Fibroblast of peridontal ligament (primary cell): ENCODE measurements around the gene SYNE1.

Experiments
- DNase-seq: peaks from one replicate; pipeline ENCODE4 v3.0.0-alpha.2; 2010; ENCODE audit errors: extremely low read depth

The SYNE1 gene

GRCh38 chr6:152273638-152274037 lies 363.5 kb downstream of the SYNE1 start:
- no peak for DNase-seq

GRCh38 chr6:152273002-152273401 lies 364.2 kb downstream of the SYNE1 start:
- DNase-seq = peak; percentile 20

GRCh38 chr6:152272486-152272885 lies 364.7 kb downstream of the SYNE1 start:
- DNase-seq = no peak

DNA sequence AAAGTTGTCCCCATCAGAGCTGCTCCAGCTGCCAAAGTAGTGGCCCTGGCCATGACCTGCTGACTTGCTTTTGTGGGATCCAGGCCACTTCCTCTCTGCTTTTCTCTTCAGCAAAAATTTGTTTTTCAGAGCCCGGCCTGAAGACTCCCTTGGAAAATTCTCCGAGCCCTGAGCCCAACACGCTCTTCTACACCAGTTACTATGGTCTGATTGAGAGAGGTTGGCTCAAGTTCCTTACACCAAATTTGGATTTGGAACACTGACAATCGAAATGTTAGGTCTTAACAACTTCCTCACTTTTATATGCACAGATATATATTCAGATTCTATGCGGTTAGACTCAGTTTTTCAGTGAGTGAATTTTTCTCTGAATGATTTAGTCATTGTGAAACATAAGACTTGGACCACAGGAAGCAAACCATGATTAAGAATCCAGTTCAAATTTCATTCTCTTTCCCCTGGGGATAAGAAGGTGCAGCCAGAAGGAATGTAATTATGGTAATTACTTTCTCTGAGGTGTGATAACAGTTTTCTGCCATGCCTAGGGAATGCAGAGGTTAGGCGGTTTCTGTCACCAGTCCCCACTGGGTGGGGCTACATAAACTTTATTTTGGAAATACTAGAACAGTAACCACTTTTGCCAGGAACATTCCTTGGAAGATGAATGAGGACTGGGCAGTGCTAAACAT lies 365.2 kb downstream of the SYNE1 start:
- DNase-seq = peak; percentile 90

DNA sequence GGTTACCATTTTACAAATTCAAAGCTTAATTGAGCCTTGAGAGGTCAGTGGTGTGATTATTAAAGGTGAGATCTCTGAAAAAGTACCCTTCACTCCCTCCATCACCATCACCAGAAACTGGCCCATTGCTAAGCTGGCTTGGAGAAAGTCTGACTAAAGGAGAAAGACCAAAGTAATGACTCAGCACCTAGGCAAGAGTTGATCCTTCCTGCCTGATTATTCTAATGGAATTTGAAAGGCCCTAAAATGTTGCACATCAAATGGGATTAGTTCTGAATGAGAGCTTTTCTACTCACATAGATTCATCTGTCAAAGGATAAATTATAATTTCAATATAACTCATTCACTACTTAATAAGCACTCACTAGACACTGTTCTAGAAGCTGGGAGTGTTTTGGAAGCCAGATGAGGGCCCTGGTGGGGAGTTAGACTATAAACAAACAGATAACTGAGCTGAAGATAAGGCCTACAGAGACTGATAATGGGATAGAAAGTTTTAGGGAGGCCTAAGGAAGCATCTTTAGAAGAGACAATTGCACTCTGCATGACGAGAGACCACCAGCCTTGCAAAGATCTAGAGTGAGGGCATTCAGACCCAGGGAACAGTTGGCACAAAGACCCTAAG lies 366.7 kb downstream of the SYNE1 start:
- DNase-seq = peak; percentile 45

DNA sequence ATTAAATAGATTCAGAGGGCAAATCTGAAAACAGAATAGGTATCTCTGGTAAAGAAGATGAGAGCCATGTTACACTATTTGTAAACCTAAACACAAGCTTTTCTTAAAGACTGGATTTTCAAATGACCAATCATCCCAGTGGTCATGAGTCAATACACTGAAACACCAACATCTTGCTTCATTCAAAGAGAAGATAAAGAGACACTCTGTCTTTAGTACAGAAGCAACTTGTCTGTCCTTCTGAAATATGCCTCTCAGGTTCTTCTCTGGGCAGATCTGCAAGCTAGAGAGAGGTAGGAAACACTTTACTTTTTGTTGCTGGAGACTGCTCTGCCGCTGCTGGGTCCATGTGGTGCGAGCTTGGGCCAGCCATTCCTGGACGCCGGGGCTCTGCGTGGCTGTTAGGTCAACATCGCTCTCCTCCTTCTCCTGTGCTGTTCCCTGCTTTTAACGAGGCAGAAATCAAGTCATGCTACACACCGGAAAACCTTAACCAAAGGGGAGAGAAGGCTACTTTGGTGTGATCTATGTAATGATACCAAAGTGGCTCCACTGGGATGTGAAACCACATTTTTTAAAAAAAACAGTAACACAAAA lies 368.2 kb downstream of the SYNE1 start:
- peak; percentile 56 for DNase-seq

- DNase-seq = peak; percentile 63
Measured at GRCh38 chr6:152267967-152268845, 369.0 kb downstream of the SYNE1 start.

DNA sequence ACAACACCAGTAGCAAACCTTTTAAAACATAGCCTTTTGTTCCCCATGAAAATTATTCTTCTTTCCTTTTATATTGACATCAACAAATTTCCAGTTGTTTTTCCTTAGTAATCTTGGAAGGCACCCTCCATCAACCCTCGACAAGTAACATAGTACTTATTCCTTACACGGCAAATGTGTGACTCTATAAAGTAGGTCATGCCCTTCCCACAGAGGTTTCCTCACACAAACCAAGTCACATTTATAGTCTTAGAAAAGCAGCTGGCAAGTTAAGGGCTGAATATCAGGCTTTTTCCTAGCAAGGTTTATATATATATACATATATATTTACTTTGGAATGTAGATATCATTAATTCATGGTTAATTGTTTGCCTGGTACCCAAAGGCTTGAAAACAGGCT lies 371.5 kb downstream of the SYNE1 start:
- no peak for DNase-seq

GRCh38 chr6:152263582-152263981 lies 373.6 kb downstream of the SYNE1 start:
- no peak for DNase-seq

DNA sequence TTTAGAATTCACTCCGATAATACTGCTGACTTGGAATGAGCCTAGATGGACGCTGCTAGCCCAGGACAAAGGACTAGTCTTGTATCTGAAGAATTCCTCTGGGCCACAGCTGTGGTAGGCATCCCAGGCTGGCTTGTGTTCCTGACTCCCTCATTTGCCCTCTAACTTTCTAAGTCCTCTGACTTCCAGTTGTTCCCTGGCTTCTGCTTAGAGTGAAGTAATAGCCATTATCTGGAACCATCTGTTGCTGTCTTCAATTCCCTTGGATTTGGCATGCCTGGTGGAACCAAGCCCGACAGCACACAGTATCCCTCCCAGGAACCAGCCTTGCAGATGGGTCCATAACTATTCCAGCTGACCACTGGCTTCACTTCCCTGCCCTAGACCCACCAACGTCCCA lies 376.0 kb downstream of the SYNE1 start:
- DNase-seq = no peak

DNA sequence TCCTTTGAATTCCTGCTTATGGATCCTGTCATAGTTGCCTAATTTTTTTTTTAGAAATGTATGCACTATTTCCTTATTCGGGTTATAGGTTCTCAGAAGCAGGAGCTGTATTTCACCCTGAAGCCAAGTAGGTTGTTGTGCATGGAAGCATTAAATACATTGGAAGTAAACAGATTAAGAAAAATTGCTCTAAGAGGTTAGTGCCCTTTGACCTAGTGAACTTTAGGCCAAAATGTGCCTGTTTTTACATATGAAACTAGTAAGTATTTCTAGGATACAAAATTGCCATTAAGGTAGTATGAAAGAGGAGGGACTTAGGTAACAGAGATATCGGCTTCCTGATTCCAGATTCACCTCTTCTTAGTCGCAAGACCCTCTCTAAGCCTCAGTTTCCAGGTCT lies 377.9 kb downstream of the SYNE1 start:
- DNase-seq = no peak

DNA sequence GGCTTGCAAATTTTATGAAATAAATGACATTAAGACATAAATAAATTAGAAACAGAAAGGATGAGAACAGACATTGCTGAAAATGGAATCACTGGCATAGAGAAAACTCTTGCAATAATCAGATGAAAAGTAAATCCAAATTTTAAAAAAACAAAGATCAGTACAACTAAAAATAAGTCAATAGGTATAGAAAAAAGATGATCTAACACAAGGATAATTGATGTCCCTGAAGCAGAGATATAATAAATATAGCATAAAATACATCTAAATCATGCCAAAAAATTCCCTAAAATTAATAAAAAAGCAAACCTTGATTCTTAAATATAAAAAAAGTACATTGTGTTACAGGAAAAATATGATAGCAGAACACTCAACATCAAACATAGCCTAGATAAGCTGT lies 379.6 kb downstream of the SYNE1 start:
- DNase-seq = no peak

- DNase-seq = no peak
Measured at GRCh38 chr6:152250127-152250526, 387.0 kb downstream of the SYNE1 start.

- no peak for DNase-seq
Measured at GRCh38 chr6:152248980-152249379, 388.2 kb downstream of the SYNE1 start.

- DNase-seq = no peak
Measured at GRCh38 chr6:152246554-152247337, 390.4 kb downstream of the SYNE1 start.

DNA sequence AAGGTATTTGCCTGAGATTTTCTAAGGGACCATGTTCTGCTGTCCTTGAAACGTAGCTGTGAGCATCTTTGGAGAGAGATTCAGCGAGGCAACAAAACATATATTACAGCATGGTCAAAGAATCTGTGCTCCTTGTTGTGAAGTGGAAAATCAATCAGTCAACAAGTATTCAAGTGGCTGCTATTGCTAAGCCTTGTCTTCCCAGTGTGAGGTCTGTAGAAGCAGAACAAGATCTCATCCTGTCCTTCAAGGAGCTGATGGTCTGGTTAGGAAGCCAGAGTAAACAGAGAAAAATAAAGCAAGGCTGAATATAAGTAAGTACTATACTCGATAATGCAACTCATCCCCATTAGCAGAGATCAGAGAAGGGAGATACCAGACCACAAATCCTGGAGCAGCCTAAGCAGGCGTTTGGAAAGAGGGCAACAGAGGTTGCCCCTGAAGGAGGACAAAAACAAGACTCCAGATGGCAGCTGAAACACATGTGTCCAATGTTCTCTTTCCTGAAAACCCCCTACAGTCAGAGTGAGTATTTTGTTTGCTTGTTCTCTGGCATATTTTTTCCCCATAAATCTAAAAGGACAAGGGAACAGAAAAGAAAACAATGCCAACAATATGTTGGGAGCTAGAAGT lies 392.0 kb downstream of the SYNE1 start:
- DNase-seq = no peak

DNA sequence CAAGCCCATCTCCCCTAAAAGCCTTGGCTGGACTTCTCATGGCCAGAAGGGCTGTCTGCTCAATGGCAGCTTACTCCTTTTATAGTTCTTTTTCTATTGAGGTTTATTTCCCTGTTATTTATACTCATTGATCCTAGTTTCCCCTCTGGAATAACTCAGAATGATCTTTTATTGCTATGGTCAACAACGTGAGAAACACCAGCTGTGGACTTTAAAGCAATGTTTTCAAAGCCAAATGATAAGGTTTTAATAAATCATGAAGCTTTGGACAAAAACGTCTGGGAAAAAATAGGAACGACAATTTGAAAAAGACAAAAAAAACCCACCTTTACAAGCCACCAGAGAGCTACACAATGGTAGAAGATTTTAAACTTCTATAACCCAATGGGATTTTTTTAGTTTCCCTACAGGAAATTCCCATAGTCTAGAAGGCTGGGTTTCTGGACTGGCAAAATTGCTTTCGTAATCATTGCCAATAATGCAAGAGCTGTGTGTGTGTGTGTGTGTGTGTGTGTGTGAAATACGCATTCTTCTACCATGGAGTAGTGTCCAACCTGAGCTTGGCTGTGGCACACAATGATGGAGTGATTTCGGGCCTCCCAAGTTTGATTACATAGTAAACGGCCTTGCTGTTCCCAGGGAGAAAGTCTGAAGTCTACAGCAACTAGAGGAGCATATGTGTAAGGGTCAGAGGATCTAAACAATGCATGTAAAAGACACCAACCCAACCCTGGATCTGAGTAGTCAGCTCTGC lies 396.0 kb downstream of the SYNE1 start:
- DNase-seq = no peak

- DNase-seq = no peak
Measured at GRCh38 chr6:152240436-152240835, 396.7 kb downstream of the SYNE1 start.

GRCh38 chr6:152236370-152237097 lies 400.6 kb downstream of the SYNE1 start:
- no peak for DNase-seq
